CD4-positive, alpha-beta memory T cell (primary cell): ENCODE data around the gene MEIOB. TPM values are rescaled to one million over a fixed set of nuclear protein-coding genes. Genes with fewer than 3 reads are reported as not detected.
A peak's percentile ranks its signal among the peaks of the same experiment; 100 is the strongest.

Experiments used
- CTCF ChIA-PET: fragments of 350-600 bp; sonication (Branson Sonifier 250); formaldehyde crosslinking; loops from one replicate; lab custom pipeline; 2021; ENCODE audit warnings: inconsistent platforms; ENCODE audit not compliant: partially characterized antibody; lab: Charles Lee
- POLR2A ChIA-PET: fragments of 350-600 bp; sonication (Branson Sonifier 250); formaldehyde crosslinking; loops from one replicate; lab custom pipeline; 2021; ENCODE audit not compliant: partially characterized antibody; lab: Charles Lee
- DNase-seq, 5 donors: peaks; one replicate each; pipeline versions ENCODE4 v3.0.0 to v3.0.0-alpha.2; 2020 to 2022; ENCODE audit warnings: mixed read lengths in 1 of 5
- H3K27ac ChIP-seq: one replicate; pipeline ENCODE4 v1.7.0; 2013; ENCODE audit warnings: low read depth, low read length
- H3K27me3 ChIP-seq: 2 replicates; pipeline ENCODE4 v1.7.0; 2013; ENCODE audit warnings: mild to moderate bottlenecking, low read length, moderate library complexity; ENCODE audit not compliant: insufficient read depth
- H3K36me3 ChIP-seq: 2 replicates; pipeline ENCODE4 v1.7.0; 2013; ENCODE audit warnings: mild to moderate bottlenecking, low read length, moderate library complexity; ENCODE audit not compliant: insufficient read depth
- H3K4me1 ChIP-seq: 2 replicates; pipeline ENCODE4 v1.7.0; 2013; ENCODE audit warnings: mild to moderate bottlenecking, low read length, moderate library complexity; ENCODE audit not compliant: insufficient read depth
- H3K4me3 ChIP-seq, 2 donors: one replicate each; pipeline ENCODE4 v1.7.0; 2013; ENCODE audit warnings: low read length in 2 of 2, mild to moderate bottlenecking in 1 of 2
- H3K9me3 ChIP-seq, 2 donors: one replicate each; pipeline ENCODE4 v1.7.0; 2013; ENCODE audit warnings: low read length in 2 of 2, control low read depth in 1 of 2; ENCODE audit not compliant: control insufficient read depth in 1 of 2
- H3K27ac Mint-ChIP-seq, 7 donors: one replicate each; pipeline ENCODE4 v1.8.0; 2020 to 2021; ENCODE audit warnings: mixed read lengths in 7 of 7, mild to moderate bottlenecking in 6 of 7, inconsistent platforms in 3 of 7, moderate library complexity in 3 of 7
- H3K27me3 Mint-ChIP-seq, 2 donors: one replicate each; pipeline ENCODE4 v1.8.0; 2020 to 2021; ENCODE audit warnings: mixed read lengths in 2 of 2
- H3K36me3 Mint-ChIP-seq, 2 donors: one replicate each; pipeline ENCODE4 v1.8.0; 2020 to 2021; ENCODE audit warnings: mixed read lengths in 2 of 2, inconsistent platforms in 1 of 2, mild to moderate bottlenecking in 1 of 2
- H3K4me1 Mint-ChIP-seq, 4 donors: one replicate each; pipeline ENCODE4 v1.8.0; 2020 to 2021; ENCODE audit warnings: mixed read lengths in 4 of 4, mild to moderate bottlenecking in 1 of 4
- H3K4me3 Mint-ChIP-seq, 8 donors: one replicate each; pipeline ENCODE4 v1.8.0; 2020 to 2021; ENCODE audit warnings: mixed read lengths in 8 of 8, mild to moderate bottlenecking in 7 of 8, moderate library complexity in 6 of 8, inconsistent platforms in 3 of 8
- H3K9me3 Mint-ChIP-seq, 8 donors: one replicate each; pipeline ENCODE4 v1.8.0; 2020 to 2021; ENCODE audit warnings: mixed read lengths in 8 of 8, mild to moderate bottlenecking in 5 of 8, inconsistent platforms in 3 of 8, moderate library complexity in 1 of 8
- intact Hi-C: fragments of 100-400 bp; cut with micrococcal nuclease; formaldehyde crosslinking; loops from one replicate; pipeline ENCODE4 v1.15.1; 2023
- polyA plus RNA-seq, 2 donors: library from polyadenylated mRNA; unstranded; fragments of 300-500 nt; fragmentation: Illumina TruSeq; gene quantifications; one replicate each; pipeline ENCODE4 v1.2.3, GENCODE V29; 2021
- total RNA-seq, 2 experiments: library from RNA; stranded (reverse); gene quantifications; one replicate each; pipeline ENCODE4 v1.2.3, GENCODE V29; 2021

Gene MEIOB
- total and polyA plus RNA-seq, 4 experiments from 2014 or later: not detected

DNA sequence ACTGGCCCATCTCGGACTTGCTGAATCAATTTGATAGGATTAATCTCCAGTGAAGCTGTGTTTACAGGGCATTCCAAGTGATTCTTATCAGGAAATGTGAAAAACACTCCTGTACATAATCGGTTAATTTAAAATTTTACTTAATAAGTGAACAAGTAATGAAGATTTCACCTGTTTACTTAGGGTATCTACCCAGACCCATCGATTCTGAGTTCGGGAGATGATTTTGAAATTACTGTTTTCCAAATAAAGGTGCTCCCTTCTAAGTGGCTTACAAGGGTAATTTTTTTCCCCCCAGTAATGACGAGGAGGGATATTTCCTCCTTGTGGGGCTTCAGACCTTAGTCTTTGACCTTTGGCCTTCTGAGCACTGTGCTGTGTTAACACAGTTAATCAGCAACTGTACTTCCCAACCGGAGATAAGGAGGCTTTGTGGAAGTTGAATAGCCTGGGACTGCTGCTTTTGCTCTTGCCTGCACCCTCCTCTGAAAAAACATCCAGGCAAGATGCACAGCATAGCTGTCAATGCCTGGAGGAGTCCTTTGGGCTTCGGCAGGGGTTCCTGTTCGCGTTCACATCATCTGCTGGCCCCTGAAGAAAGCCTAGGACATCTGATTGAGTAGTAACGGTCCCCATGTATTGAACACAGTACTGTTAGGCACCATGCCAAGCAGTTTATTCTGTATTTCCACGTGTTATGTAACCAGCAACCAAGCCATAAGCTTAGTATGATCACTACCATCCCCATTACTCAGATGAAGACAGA is 43.1 kb downstream of the MEIOB start:
- no peaks in the 10 kb centered on the region for H3K36me3 ChIP-seq
- peak overlapping the region in 6 of 8 donors; percentile 18 to 49 (median 38) for H3K4me3 Mint-ChIP-seq
- no peaks in the 10 kb centered on the region for H3K27me3 ChIP-seq
- H3K9me3 ChIP-seq: no peaks in the 10 kb centered on the region
- H3K4me3 ChIP-seq: no peak overlapping the region
- H3K4me1 Mint-ChIP-seq: peaks cover 17 to 56% (median 39%) of the 10 kb centered on the region in 4 donors
- H3K9me3 Mint-ChIP-seq: peaks cover 0 to 2% (median 0%) of the 10 kb centered on the region in 8 donors
- no peaks in the 10 kb centered on the region for H3K27me3 Mint-ChIP-seq
- ChIA-PET POLR2A (no interaction called here), CTCF (no interaction called here)
- H3K27ac Mint-ChIP-seq: peak overlapping the region in 6 of 7 donors; percentile 31 to 94 (median 56)
- peaks cover 40% of the 10 kb centered on the region for H3K4me1 ChIP-seq
- DNase-seq: no peak
- peaks cover 1 to 4% of the 10 kb centered on the region in 2 donors for H3K36me3 Mint-ChIP-seq
- intact Hi-C loops: no loop called here
- H3K27ac ChIP-seq: no peak overlapping the region

DNA sequence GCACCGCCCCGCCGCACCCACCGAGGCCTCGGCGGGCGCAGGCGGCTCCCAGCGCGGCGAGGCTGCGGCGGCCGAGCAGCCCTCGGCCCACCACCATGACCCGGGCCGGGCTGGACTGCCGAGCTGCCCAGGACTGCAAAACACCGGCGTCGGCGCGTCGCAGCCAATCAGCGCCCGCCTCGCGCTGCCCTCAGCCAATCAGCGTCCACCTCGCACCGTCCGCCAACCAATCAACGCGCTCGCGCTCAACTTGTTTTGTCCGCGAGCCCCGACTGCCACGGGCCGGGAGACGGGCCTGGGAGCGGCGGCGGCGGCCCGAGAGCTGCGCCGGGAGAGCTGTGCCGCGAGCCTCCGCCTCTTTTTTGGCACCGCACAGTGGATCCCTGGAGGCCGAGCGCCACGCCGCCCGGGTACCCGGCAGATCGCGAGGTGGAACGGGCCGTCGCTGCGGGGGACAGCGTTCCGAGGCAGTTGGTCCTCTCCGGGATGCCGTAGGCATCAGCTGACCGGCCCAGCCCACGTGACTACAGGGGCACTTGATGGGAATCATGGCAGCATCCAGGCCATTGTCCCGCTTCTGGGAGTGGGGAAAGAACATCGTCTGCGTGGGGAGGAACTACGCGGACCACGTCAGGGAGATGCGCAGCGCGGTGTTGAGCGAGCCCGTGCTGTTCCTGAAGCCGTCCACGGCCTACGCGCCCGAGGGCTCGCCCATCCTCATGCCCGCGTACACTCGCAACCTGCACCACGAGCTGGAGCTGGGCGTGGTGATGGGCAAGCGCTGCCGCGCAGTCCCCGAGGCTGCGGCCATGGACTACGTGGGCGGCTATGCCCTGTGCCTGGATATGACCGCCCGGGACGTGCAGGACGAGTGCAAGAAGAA is 45.0 kb downstream of the MEIOB start, which contains the start of the genes FAHD1 and HAGH:
Gene FAHD1, plus strand, starts transcription at position 516 of the 883 bp plus-strand sequence. Its CDS starts 33 bp downstream, at position 549.
Gene HAGH, minus strand, starts transcription at position 135 of the 883 bp plus-strand sequence. Its CDS starts 38 bp downstream, at position 97.
- no peaks in the 10 kb centered on the region for H3K9me3 ChIP-seq
- Mint-ChIP-seq H3K9me3 (peaks cover 0 to 2% (median 0%) of the 10 kb centered on the region in 8 donors), H3K27me3 (no peaks in the 10 kb centered on the region), H3K36me3 (peaks cover 4 to 6% of the 10 kb centered on the region in 2 donors), H3K27ac (peak within 1 kb of the TSS; percentile 94 to 97 (median 95)), H3K4me3 (peak within 1 kb of the TSS; percentile 92 to 96 (median 94)), H3K4me1 (peaks cover 17 to 58% (median 39%) of the 10 kb centered on the region in 4 donors)
- H3K4me1 ChIP-seq: peaks cover 43% of the 10 kb centered on the region
- no peaks in the 10 kb centered on the region for H3K27me3 ChIP-seq
- peak within 1 kb of the TSS; percentile 78 to 89 for H3K4me3 ChIP-seq
- H3K27ac ChIP-seq: peak within 1 kb of the TSS; percentile 73
- intact Hi-C loops: loop anchor here (1.0 to 2.0 kb wide), 3 partner anchors 45 to 120 kb away; partner anchors contain the start of genes EME2, MAPK8IP3, MRPS34 and NUBP2
- peaks cover 9% of the 10 kb centered on the region for H3K36me3 ChIP-seq
- CTCF ChIA-PET: interaction anchor here (0.5 to 1.2 kb wide), 2 partner anchors 44 to 108 kb away, joined by 3 to 5 read pairs; partner anchors contain the start of genes NUBP2 and SPSB3
- POLR2A ChIA-PET: interaction anchor here (0.6 to 2.6 kb wide), 17 partner anchors 11 to 1050 kb away, joined by 3 to 43 read pairs (median 4); partner anchors contain the start of genes EME2, MAPK8IP3, MRPS34 and NME3
- DNase-seq: peak; percentile 90 to 98 (median 93)

- Histone ChIP-seq H3K4me1 (peaks cover 43% of the 10 kb centered on the region), H3K4me3 (peak overlapping the region; percentile 52 to 78), H3K36me3 (peaks cover 15% of the 10 kb centered on the region), H3K27me3 (no peaks in the 10 kb centered on the region), H3K27ac (peak overlapping the region; percentile 73), H3K9me3 (no peaks in the 10 kb centered on the region)
- H3K4me3 Mint-ChIP-seq: peak overlapping the region; percentile 82 to 87 (median 86)
- peak overlapping the region; percentile 90 to 94 (median 92) for H3K27ac Mint-ChIP-seq
- no peaks in the 10 kb centered on the region for H3K27me3 Mint-ChIP-seq
- ChIA-PET CTCF (no interaction called here), POLR2A (interaction anchor here (0.8 to 2.6 kb wide), 14 partner anchors 10 to 329 kb away, joined by 3 to 43 read pairs (median 4); partner anchors contain the start of genes EME2, MAPK8IP3, MRPS34 and NME3)
- peaks cover 17 to 58% (median 38%) of the 10 kb centered on the region in 4 donors for H3K4me1 Mint-ChIP-seq
- intact Hi-C loops: loop anchor here (1.0 to 2.0 kb wide), 3 partner anchors 44 to 119 kb away; partner anchors contain the start of genes EME2, MAPK8IP3, MRPS34 and NUBP2
- H3K9me3 Mint-ChIP-seq: peaks cover 0 to 2% (median 0%) of the 10 kb centered on the region in 8 donors
- peak in 4 of 5 donors; percentile 54 to 87 (median 78) for DNase-seq
- peaks cover 4 to 6% of the 10 kb centered on the region in 2 donors for H3K36me3 Mint-ChIP-seq
Observed at GRCh38 chr16:1825864-1826690, 45.9 kb downstream of the MEIOB start.

DNA sequence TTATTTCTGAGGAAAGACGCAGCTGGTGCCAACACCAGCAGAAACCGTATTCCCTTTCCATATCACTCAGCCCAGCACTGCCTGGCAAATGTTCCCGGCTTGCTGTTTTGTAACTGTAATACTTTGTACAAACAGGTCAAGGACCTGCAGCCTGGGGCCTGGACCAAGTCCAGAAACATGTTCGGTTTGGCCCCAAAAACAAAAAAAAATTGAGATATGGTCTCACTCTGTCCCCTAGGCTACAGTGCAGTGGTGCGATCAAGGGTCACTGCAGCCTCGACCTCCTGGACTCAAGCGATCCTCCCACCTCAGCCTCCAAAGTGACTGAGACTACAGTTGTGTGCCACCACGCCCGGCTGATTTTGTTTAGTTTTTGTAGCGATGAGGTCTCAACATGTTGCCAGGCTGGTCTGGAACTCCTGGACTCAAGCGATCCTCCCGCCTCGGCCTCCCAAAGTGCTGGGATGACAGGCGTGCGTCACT is 46.5 kb downstream of the MEIOB start:
- H3K27me3 ChIP-seq: no peaks in the 10 kb centered on the region
- H3K9me3 ChIP-seq: no peaks in the 10 kb centered on the region
- H3K9me3 Mint-ChIP-seq: peaks cover 0 to 2% (median 0%) of the 10 kb centered on the region in 8 donors
- intact Hi-C loops: no loop called here
- H3K4me1 Mint-ChIP-seq: peaks cover 15 to 53% (median 34%) of the 10 kb centered on the region in 4 donors
- H3K27ac ChIP-seq: peak overlapping the region; percentile 73
- H3K27ac Mint-ChIP-seq: peak overlapping the region; percentile 83 to 94 (median 92)
- H3K4me1 ChIP-seq: peaks cover 43% of the 10 kb centered on the region
- no peaks in the 10 kb centered on the region for H3K27me3 Mint-ChIP-seq
- no peak for DNase-seq
- peak overlapping the region; percentile 82 to 87 (median 86) for H3K4me3 Mint-ChIP-seq
- ChIA-PET POLR2A (interaction anchor here (0.6 to 2.6 kb wide), 10 partner anchors 10 to 1393 kb away, joined by 3 to 43 read pairs (median 3); partner anchors contain the start of genes EME2, MAPK8IP3, MRPS34 and MSRB1), CTCF (no interaction called here)
- peak overlapping the region; percentile 52 to 78 for H3K4me3 ChIP-seq
- peaks cover 21% of the 10 kb centered on the region for H3K36me3 ChIP-seq
- peaks cover 0 to 6% of the 10 kb centered on the region in 2 donors for H3K36me3 Mint-ChIP-seq

DNA sequence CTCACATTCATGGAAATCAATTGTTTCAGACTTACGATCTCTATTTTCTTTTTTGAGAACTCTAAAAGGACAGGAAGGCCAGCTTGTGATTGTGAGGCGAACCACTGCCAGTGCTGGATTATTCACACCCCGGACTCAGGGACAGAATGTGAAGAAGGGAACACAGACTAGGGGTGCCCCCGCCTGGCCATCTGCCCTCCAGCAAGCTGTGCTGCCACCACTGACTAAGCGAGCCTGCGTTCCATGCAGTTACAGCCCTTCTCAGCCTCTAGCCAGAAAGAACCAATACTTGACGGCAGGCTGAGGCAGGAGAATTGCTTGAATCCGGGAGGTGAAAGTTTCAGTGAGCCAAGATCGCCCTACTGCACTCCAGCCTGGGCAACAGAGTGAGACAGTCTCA is 48.1 kb downstream of the MEIOB start:
- Histone ChIP-seq H3K36me3 (peaks cover 30% of the 10 kb centered on the region), H3K9me3 (no peaks in the 10 kb centered on the region), H3K4me3 (no peak overlapping the region), H3K27ac (no peak overlapping the region), H3K4me1 (peaks cover 38% of the 10 kb centered on the region), H3K27me3 (no peaks in the 10 kb centered on the region)
- ChIA-PET POLR2A (no interaction called here), CTCF (interaction anchor here (1.2 kb wide), 1 partner anchor 36 kb away, joined by 3 read pairs; no protein-coding TSS in a partner anchor)
- Mint-ChIP-seq H3K9me3 (peaks cover 0 to 2% (median 0%) of the 10 kb centered on the region in 8 donors), H3K36me3 (peaks cover 0 to 9% of the 10 kb centered on the region in 2 donors), H3K27ac (peak overlapping the region in 6 of 7 donors; percentile 17 to 79 (median 38)), H3K27me3 (no peaks in the 10 kb centered on the region), H3K4me1 (peaks cover 10 to 43% (median 26%) of the 10 kb centered on the region in 4 donors), H3K4me3 (peak overlapping the region in 6 of 8 donors; percentile 10 to 64 (median 50))
- intact Hi-C loops: no loop called here
- no peak for DNase-seq

DNA sequence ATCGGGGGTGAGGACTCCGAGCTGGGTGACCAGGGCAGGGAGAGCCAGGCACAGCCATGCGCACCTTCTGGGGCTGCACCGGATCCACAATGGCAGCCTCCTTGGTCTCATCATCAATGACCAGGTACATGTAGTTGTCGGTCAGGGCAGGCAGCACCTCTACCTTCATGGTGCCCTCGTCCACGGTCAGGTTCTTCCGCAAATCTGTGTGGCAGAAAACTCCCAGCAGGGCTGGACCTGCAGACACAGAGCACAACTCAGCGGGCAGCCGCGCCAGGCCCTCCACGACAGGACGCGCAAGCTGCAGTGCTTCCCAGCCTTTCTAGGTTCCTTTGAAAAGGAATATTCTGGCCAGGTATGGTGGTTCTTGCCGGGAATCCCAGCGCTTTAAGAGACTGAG is 49.2 kb downstream of the MEIOB start:
- Histone ChIP-seq H3K9me3 (no peaks in the 10 kb centered on the region), H3K4me3 (no peak overlapping the region), H3K36me3 (peaks cover 30% of the 10 kb centered on the region), H3K4me1 (peaks cover 29% of the 10 kb centered on the region), H3K27ac (no peak overlapping the region), H3K27me3 (no peaks in the 10 kb centered on the region)
- CTCF ChIA-PET: interaction anchor here (1.2 kb wide), 1 partner anchor 35 kb away, joined by 3 read pairs; no protein-coding TSS in a partner anchor
- Mint-ChIP-seq H3K9me3 (peaks cover 0 to 2% (median 0%) of the 10 kb centered on the region in 8 donors), H3K27ac (no peak overlapping the region), H3K36me3 (peaks cover 0 to 9% of the 10 kb centered on the region in 2 donors), H3K4me1 (peaks cover 9 to 35% (median 21%) of the 10 kb centered on the region in 4 donors), H3K4me3 (no peak overlapping the region), H3K27me3 (no peaks in the 10 kb centered on the region)
- POLR2A ChIA-PET: no interaction called here
- intact Hi-C loops: no loop called here
- DNase-seq: no peak
